GM23338 (cell line): ENCODE results near the gene VSTM5. TPM values are rescaled to one million over a fixed set of nuclear protein-coding genes. Genes with fewer than 3 reads are reported as not detected.

Experiments used
- ATAC-seq: fragments of 200-7000 bp; cut with Tn5 transposase; 3 replicates; pipeline ENCODE4 v1.9.1; 2020
- DNase-seq: peaks from one replicate; pipeline ENCODE4 v3.0.0-alpha.2; 2015; ENCODE audit warnings: low spot score
- H2AFZ ChIP-seq: fragments of 200-600 bp; sonication (generic); 2 replicates; pipeline ENCODE4 v1.8.0; 2016; ENCODE audit warnings: antibody characterized with exemption, mild to moderate bottlenecking, moderate library complexity
- H3F3A ChIP-seq: fragments of 200-600 bp; sonication (generic); replicated peaks from 2 replicates; pipeline ENCODE4 v1.8.0; 2017; ENCODE audit warnings: antibody characterized with exemption, mixed run types, low read depth
- H3K27ac ChIP-seq: fragments of 200-600 bp; sonication (generic); 2 replicates; pipeline ENCODE4 v1.6.1; 2016; ENCODE audit warnings: low read depth
- H3K27me3 ChIP-seq: fragments of 200-600 bp; sonication (generic); 2 replicates; pipeline ENCODE4 v1.8.0; 2016; ENCODE audit warnings: mild to moderate bottlenecking, mixed run types, moderate library complexity; ENCODE audit not compliant: insufficient read depth
- H3K36me3 ChIP-seq: fragments of 200-600 bp; sonication (generic); 2 replicates; pipeline ENCODE4 v1.8.0; 2016; ENCODE audit warnings: mild to moderate bottlenecking; ENCODE audit not compliant: insufficient read depth
- H3K4me1 ChIP-seq: fragments of 200-600 bp; sonication (generic); 2 replicates; pipeline ENCODE4 v1.8.0; 2016; ENCODE audit warnings: mild to moderate bottlenecking, moderate library complexity; ENCODE audit not compliant: insufficient read depth
- H3K4me2 ChIP-seq: fragments of 200-600 bp; sonication (generic); 2 replicates; pipeline ENCODE4 v1.7.1; 2017; ENCODE audit warnings: mixed run types
- H3K4me3 ChIP-seq: fragments of 200-600 bp; sonication (generic); 2 replicates; pipeline ENCODE4 v1.6.1; 2016; ENCODE audit warnings: mixed run types
- H3K79me2 ChIP-seq: fragments of 200-600 bp; sonication (generic); replicated peaks from 2 replicates; pipeline ENCODE4 v1.8.0; 2017; ENCODE audit warnings: mild to moderate bottlenecking; ENCODE audit not compliant: insufficient read depth
- H3K9me2 ChIP-seq: fragments of 200-600 bp; sonication (generic); 2 replicates; pipeline ENCODE4 v1.8.0; 2017; ENCODE audit not compliant: insufficient read depth
- H4K20me1 ChIP-seq: fragments of 200-600 bp; sonication (generic); replicated peaks from 2 replicates; pipeline ENCODE4 v1.8.0; 2017; ENCODE audit warnings: mild to moderate bottlenecking; ENCODE audit not compliant: insufficient read depth
- H3K27ac Mint-ChIP-seq: 2 replicates; pipeline ENCODE4 v1.8.0; 2020; ENCODE audit warnings: inconsistent platforms, mild to moderate bottlenecking, moderate library complexity, mixed read lengths
- H3K27me3 Mint-ChIP-seq: 3 replicates; pipeline ENCODE4 v1.8.0; 2022; ENCODE audit warnings: low read depth, mild to moderate bottlenecking, moderate library complexity, mixed read lengths, inconsistent platforms; ENCODE audit not compliant: insufficient read depth, poor library complexity
- H3K36me3 Mint-ChIP-seq: 3 replicates; pipeline ENCODE4 v1.8.0; 2021; ENCODE audit warnings: low read depth, mild to moderate bottlenecking, inconsistent platforms, moderate library complexity, mixed read lengths
- H3K4me1 Mint-ChIP-seq: 3 replicates; pipeline ENCODE4 v1.8.0; 2020; ENCODE audit warnings: mild to moderate bottlenecking, inconsistent platforms, mixed read lengths
- H3K4me3 Mint-ChIP-seq: 3 replicates; pipeline ENCODE4 v1.8.0; 2021; ENCODE audit warnings: moderate library complexity, mild to moderate bottlenecking, inconsistent platforms, mixed read lengths
- H3K9me3 Mint-ChIP-seq: 3 replicates; pipeline ENCODE4 v1.8.0; 2020; ENCODE audit warnings: moderate library complexity, mild to moderate bottlenecking, inconsistent platforms, mixed read lengths
- CREB1 ChIP-seq: fragments of 250-450 bp; sonication (Bioruptor Pico); IDR thresholded peaks from 2 replicates; pipeline ENCODE4 v1.5.0; 2020; ENCODE audit warnings: low read depth, mild to moderate bottlenecking, moderate library complexity
- EZH2 ChIP-seq: fragments of 200-600 bp; sonication (generic); IDR thresholded peaks from one replicate; pipeline ENCODE4 v1.8.0; 2017; ENCODE audit warnings: antibody characterized with exemption, mild to moderate bottlenecking, low read depth; ENCODE audit not compliant: unreplicated experiment
- EZH2phosphoT487 ChIP-seq: fragments of 200-600 bp; sonication (generic); IDR thresholded peaks from one replicate; pipeline ENCODE4 v1.8.1; 2018; ENCODE audit warnings: antibody characterized with exemption; ENCODE audit not compliant: unreplicated experiment
- JUNB ChIP-seq: IDR thresholded peaks from one replicate; pipeline ENCODE4 v1.6.1; 2016; ENCODE audit warnings: antibody characterized with exemption; ENCODE audit not compliant: unreplicated experiment
- POLR2AphosphoS5 ChIP-seq: IDR thresholded peaks from 2 replicates; pipeline ENCODE4 v1.6.1; 2016; ENCODE audit warnings: antibody characterized with exemption, low read depth
- polyA plus RNA-seq: library from polyadenylated mRNA; unstranded; fragments of >200 nt; fragmentation: Nextera tagmentation; extraction: Ambion mirVana; gene quantifications from 2 replicates; pipeline ENCODE4 v1.2.1, GENCODE V29; 2016
- total RNA-seq: library from RNA; depleted of rRNA; stranded (reverse); fragments of >200 nt; shearing (Covaris generic); gene quantifications from 2 replicates; pipeline ENCODE4 v1.2.3, GENCODE V29; 2014
- TF ChIP-seq, protein P1 (sequence below): fragments of 250-450 bp; sonication (Bioruptor Pico); IDR thresholded peaks from 2 replicates; pipeline ENCODE4 v1.5.0; 2020; ENCODE audit warnings: mild to moderate bottlenecking, moderate library complexity
- TF ChIP-seq, protein P2 (sequence below), 2 experiments: fragments of 200-600 bp in 1 of 2; sonication (generic) in 1 of 2; conservative IDR thresholded peaks; 2 replicates each; pipeline versions ENCODE4 v1.5.1 to v1.6.1; 2016 to 2017; ENCODE audit warnings: antibody characterized with exemption in 2 of 2, low read depth in 2 of 2, mild to moderate bottlenecking in 2 of 2, moderate library complexity in 1 of 2
- TF ChIP-seq, protein P3 (sequence below): IDR thresholded peaks from one replicate; pipeline ENCODE4 v1.6.1; 2018; ENCODE audit warnings: antibody characterized with exemption; ENCODE audit not compliant: unreplicated experiment

VSTM5 gene
- total and polyA plus RNA-seq, 2 experiments from 2014 or later: 0.21 to 0.66 TPM

DNA sequence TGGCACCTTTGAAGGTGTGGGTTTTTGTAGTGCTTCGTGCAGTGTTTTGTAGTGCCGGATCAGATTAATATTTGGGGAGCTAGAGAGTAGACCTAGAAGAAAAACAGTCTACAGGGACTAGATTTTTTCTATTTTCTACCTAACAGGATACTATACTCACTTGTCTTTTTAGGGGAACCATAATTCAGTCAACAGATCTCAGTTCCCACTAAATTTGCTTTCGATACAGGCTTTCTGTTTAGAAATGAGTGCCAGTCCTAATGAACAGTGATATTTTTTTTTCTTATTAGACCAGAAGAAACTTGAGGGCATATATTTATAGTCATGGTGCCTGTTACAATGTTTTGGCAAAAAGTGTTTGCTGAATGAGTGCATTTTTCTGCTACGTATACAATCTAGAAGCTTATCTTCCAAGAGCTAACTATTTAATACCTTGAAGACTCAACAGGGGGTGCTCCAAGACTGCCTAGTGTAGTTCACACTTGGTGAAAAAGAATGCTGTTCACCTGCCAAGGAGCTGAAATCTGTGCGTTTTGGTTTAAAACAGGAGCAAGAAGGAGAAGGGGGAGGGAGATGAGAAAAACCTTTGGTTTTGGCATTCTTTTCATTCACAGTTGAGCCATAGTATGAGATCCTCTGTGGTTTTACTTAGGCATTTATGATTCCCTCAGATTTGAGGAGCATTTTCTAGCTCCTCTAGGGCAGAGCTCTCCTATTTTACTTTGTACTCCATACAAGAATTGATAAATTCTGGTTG lies 44.9 kb upstream of the VSTM5 start:
- H3K36me3 Mint-ChIP-seq: no peaks in the 10 kb centered on the region
- H3K4me2 ChIP-seq: no peak overlapping the region

More for the DNA sequence above, 44.9 kb upstream of the VSTM5 start:
- no peaks in the 10 kb centered on the region for H3F3A ChIP-seq
- DNase-seq (peak; percentile 93), ATAC-seq (peak; percentile 95)
- Mint-ChIP-seq H3K9me3 (peaks cover 10% of the 10 kb centered on the region), H3K27ac (no peak overlapping the region), H3K4me3 (no peak overlapping the region), H3K4me1 (peaks cover 8% of the 10 kb centered on the region; the same call in 2 of the 3 replicates), H3K27me3 (peaks cover 1% of the 10 kb centered on the region)
- no peak overlapping the region for H2AFZ ChIP-seq
- no peaks in the 10 kb centered on the region for H3K27me3 ChIP-seq
- no peak overlapping the region for H3K4me3 ChIP-seq
- H3K79me2 ChIP-seq: no peaks in the 10 kb centered on the region
- no peaks in the 10 kb centered on the region for H4K20me1 ChIP-seq
- no peaks in the 10 kb centered on the region for H3K9me2 ChIP-seq
- no peak overlapping the region for H3K27ac ChIP-seq
- no peak for TF ChIP-seq EZH2
- TF ChIP-seq, protein P1, sequence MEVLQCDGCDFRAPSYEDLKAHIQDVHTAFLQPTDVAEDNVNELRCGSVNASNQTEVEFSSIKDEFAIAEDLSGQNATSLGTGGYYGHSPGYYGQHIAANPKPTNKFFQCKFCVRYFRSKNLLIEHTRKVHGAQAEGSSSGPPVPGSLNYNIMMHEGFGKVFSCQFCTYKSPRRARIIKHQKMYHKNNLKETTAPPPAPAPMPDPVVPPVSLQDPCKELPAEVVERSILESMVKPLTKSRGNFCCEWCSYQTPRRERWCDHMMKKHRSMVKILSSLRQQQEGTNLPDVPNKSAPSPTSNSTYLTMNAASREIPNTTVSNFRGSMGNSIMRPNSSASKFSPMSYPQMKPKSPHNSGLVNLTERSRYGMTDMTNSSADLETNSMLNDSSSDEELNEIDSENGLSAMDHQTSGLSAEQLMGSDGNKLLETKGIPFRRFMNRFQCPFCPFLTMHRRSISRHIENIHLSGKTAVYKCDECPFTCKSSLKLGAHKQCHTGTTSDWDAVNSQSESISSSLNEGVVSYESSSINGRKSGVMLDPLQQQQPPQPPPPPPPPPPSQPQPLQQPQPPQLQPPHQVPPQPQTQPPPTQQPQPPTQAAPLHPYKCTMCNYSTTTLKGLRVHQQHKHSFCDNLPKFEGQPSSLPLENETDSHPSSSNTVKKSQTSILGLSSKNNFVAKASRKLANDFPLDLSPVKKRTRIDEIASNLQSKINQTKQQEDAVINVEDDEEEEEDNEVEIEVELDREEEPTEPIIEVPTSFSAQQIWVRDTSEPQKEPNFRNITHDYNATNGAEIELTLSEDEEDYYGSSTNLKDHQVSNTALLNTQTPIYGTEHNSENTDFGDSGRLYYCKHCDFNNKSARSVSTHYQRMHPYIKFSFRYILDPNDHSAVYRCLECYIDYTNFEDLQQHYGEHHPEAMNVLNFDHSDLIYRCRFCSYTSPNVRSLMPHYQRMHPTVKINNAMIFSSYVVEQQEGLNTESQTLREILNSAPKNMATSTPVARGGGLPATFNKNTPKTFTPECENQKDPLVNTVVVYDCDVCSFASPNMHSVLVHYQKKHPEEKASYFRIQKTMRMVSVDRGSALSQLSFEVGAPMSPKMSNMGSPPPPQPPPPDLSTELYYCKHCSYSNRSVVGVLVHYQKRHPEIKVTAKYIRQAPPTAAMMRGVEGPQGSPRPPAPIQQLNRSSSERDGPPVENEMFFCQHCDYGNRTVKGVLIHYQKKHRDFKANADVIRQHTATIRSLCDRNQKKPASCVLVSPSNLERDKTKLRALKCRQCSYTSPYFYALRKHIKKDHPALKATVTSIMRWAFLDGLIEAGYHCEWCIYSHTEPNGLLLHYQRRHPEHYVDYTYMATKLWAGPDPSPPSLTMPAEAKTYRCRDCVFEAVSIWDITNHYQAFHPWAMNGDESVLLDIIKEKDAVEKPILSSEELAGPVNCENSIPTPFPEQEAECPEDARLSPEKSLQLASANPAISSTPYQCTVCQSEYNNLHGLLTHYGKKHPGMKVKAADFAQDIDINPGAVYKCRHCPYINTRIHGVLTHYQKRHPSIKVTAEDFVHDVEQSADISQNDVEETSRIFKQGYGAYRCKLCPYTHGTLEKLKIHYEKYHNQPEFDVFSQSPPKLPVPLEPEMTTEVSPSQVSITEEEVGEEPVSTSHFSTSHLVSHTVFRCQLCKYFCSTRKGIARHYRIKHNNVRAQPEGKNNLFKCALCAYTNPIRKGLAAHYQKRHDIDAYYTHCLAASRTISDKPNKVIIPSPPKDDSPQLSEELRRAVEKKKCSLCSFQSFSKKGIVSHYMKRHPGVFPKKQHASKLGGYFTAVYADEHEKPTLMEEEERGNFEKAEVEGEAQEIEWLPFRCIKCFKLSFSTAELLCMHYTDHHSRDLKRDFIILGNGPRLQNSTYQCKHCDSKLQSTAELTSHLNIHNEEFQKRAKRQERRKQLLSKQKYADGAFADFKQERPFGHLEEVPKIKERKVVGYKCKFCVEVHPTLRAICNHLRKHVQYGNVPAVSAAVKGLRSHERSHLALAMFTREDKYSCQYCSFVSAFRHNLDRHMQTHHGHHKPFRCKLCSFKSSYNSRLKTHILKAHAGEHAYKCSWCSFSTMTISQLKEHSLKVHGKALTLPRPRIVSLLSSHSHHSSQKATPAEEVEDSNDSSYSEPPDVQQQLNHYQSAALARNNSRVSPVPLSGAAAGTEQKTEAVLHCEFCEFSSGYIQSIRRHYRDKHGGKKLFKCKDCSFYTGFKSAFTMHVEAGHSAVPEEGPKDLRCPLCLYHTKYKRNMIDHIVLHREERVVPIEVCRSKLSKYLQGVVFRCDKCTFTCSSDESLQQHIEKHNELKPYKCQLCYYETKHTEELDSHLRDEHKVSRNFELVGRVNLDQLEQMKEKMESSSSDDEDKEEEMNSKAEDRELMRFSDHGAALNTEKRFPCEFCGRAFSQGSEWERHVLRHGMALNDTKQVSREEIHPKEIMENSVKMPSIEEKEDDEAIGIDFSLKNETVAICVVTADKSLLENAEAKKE: no peak
- TF ChIP-seq CREB1 (CRISPR knock-in tag): no peak
- TF ChIP-seq, protein P2, sequence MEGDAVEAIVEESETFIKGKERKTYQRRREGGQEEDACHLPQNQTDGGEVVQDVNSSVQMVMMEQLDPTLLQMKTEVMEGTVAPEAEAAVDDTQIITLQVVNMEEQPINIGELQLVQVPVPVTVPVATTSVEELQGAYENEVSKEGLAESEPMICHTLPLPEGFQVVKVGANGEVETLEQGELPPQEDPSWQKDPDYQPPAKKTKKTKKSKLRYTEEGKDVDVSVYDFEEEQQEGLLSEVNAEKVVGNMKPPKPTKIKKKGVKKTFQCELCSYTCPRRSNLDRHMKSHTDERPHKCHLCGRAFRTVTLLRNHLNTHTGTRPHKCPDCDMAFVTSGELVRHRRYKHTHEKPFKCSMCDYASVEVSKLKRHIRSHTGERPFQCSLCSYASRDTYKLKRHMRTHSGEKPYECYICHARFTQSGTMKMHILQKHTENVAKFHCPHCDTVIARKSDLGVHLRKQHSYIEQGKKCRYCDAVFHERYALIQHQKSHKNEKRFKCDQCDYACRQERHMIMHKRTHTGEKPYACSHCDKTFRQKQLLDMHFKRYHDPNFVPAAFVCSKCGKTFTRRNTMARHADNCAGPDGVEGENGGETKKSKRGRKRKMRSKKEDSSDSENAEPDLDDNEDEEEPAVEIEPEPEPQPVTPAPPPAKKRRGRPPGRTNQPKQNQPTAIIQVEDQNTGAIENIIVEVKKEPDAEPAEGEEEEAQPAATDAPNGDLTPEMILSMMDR (conservative IDR thresholded peaks at IDR 0.05; ENCODE audit: low read depth in 2 of 2): peak; percentile 87 to 93
- TF ChIP-seq EZH2phosphoT487: no peak
- no peak for TF ChIP-seq JUNB
- TF ChIP-seq POLR2AphosphoS5: no peak
- TF ChIP-seq, protein P3, sequence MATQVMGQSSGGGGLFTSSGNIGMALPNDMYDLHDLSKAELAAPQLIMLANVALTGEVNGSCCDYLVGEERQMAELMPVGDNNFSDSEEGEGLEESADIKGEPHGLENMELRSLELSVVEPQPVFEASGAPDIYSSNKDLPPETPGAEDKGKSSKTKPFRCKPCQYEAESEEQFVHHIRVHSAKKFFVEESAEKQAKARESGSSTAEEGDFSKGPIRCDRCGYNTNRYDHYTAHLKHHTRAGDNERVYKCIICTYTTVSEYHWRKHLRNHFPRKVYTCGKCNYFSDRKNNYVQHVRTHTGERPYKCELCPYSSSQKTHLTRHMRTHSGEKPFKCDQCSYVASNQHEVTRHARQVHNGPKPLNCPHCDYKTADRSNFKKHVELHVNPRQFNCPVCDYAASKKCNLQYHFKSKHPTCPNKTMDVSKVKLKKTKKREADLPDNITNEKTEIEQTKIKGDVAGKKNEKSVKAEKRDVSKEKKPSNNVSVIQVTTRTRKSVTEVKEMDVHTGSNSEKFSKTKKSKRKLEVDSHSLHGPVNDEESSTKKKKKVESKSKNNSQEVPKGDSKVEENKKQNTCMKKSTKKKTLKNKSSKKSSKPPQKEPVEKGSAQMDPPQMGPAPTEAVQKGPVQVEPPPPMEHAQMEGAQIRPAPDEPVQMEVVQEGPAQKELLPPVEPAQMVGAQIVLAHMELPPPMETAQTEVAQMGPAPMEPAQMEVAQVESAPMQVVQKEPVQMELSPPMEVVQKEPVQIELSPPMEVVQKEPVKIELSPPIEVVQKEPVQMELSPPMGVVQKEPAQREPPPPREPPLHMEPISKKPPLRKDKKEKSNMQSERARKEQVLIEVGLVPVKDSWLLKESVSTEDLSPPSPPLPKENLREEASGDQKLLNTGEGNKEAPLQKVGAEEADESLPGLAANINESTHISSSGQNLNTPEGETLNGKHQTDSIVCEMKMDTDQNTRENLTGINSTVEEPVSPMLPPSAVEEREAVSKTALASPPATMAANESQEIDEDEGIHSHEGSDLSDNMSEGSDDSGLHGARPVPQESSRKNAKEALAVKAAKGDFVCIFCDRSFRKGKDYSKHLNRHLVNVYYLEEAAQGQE: no peak
- no peaks in the 10 kb centered on the region for H3K36me3 ChIP-seq
- no peaks in the 10 kb centered on the region for H3K4me1 ChIP-seq
